Measurements from ENCODE around the gene HCFC1R1. TPM values are rescaled to one million over a fixed set of nuclear protein-coding genes. Genes with fewer than 3 reads are reported as not detected.

HCFC1R1 gene
- total and polyA plus RNA-seq, 4 experiments from 2014 or later: 16.0 to 23.8 (median 18.2) TPM

DNA sequence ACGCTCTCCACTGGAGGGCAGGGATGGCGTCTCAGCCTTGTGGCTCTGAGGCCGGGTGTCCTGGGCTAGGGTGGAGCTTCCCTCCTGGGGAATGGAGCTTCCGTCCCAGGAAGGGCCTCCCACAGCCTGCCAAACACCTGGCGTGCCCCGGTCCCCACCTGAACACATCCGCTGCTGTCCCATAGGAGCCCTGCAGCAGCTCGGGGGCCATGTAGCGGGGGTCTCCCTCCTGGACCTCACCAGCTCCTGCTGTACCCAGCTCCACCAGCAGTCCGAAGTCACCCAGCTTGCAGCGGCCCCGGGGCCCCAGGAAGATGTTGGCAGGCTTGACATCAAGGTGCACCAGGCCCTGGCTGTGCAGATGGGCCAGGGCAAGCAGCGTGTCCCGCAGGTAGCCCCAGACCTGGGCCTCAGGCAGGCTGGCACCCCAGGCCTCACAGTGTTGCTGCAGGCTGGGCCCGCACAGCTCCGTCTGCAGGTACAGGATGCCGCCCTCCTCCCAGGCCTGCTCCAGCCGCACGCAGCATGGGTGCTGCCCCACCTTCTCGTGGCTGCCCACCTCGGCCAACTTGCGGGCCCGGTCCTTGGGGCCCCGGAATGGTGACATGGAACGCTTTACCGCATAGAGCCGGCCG lies 48.5 kb downstream of the HCFC1R1 start:
- H3K4me1 Mint-ChIP-seq: peaks cover 0 to 7% (median 3%) of the 10 kb centered on the region in 4 donors
- ChIA-PET POLR2A (ENCODE audit: partially characterized antibody) (interaction anchor here (0.5 to 1.0 kb wide), 2 partner anchors 10 to 76 kb away, joined by 3 read pairs; no protein-coding TSS in a partner anchor), CTCF (ENCODE audit: partially characterized antibody) (interaction anchor here (1.3 kb wide), 1 partner anchor 16 kb away, joined by 4 read pairs; no protein-coding TSS in a partner anchor)
- intact Hi-C loops (cut with micrococcal nuclease): no loop called here
- peaks cover 2% of the 10 kb centered on the region in 2 donors for H3K27me3 Mint-ChIP-seq
- H3K36me3 ChIP-seq (ENCODE audit: insufficient read depth, low read length): no peaks in the 10 kb centered on the region
- no peak overlapping the region for H3K27ac Mint-ChIP-seq
- H3K27ac ChIP-seq (ENCODE audit: low read depth, low read length): no peak overlapping the region
- H3K9me3 ChIP-seq (ENCODE audit: control insufficient read depth in 1 of 2, low read length in 2 of 2): no peaks in the 10 kb centered on the region
- peaks cover 0 to 2% (median 0%) of the 10 kb centered on the region in 8 donors for H3K9me3 Mint-ChIP-seq
- H3K36me3 Mint-ChIP-seq: no peaks in the 10 kb centered on the region
- H3K4me1 ChIP-seq (ENCODE audit: insufficient read depth, low read length): peaks cover 13% of the 10 kb centered on the region
- H3K27me3 ChIP-seq (ENCODE audit: insufficient read depth, low read length): no peaks in the 10 kb centered on the region
- no peak overlapping the region for H3K4me3 Mint-ChIP-seq
- H3K4me3 ChIP-seq (ENCODE audit: low read length in 2 of 2): no peak overlapping the region
- DNase-seq: no peak

DNA sequence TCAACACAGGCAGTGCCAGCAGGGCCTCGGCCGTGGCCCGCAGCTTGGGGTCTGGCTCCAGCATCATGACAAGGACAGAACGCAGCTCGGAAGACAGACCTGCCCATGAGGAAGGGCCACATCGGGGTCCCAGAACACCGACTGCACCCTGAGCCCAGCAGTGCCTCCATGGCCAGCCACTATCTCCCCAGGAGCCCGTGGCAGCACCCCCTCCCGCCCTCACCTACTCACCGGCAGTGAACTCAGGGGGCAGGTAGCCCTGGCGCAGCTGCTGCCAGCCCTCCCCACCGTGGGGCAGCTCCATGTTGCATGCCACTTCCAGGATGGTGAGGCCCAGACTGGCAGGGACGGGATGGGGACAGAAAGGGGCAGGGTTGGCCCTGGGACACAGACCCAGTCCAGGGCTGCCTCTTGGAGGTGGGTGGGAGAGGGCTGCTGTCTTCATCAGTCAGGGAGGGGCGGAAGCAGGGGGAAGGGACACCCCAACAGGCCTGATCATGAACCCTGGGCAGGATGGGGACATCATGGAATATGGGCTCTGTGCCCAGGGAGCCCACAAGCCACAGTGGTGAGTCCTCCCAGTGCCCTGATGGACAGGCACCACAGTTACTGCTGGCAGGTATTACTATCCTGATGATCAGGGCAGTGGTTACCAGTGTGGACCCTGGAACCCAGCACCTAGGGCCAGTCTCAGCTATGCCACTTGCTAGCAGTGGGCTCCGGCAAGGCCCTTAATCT lies 49.3 kb downstream of the HCFC1R1 start:
- DNase-seq: no peak
- no peaks in the 10 kb centered on the region for H3K9me3 ChIP-seq (ENCODE audit: control insufficient read depth in 1 of 2, low read length in 2 of 2)
- ChIA-PET CTCF (ENCODE audit: partially characterized antibody) (interaction anchor here (1.3 kb wide), 1 partner anchor 15 kb away, joined by 4 read pairs; no protein-coding TSS in a partner anchor), POLR2A (ENCODE audit: partially characterized antibody) (interaction anchor here (1.0 kb wide), 1 partner anchor 10 kb away, joined by 3 read pairs; no protein-coding TSS in a partner anchor)
- H3K27ac ChIP-seq (ENCODE audit: low read depth, low read length): no peak overlapping the region
- H3K27me3 ChIP-seq (ENCODE audit: insufficient read depth, low read length): no peaks in the 10 kb centered on the region
- intact Hi-C loops (cut with micrococcal nuclease): no loop called here
- peaks cover 0 to 7% (median 3%) of the 10 kb centered on the region in 4 donors for H3K4me1 Mint-ChIP-seq
- H3K4me3 Mint-ChIP-seq: peak overlapping the region in 1 of 8 donors; percentile 20
- H3K4me1 ChIP-seq (ENCODE audit: insufficient read depth, low read length): peaks cover 10% of the 10 kb centered on the region
- no peak overlapping the region for H3K27ac Mint-ChIP-seq
- no peaks in the 10 kb centered on the region for H3K36me3 ChIP-seq (ENCODE audit: insufficient read depth, low read length)
- H3K27me3 Mint-ChIP-seq: peaks cover 2% of the 10 kb centered on the region in 2 donors
- no peak overlapping the region for H3K4me3 ChIP-seq (ENCODE audit: low read length in 2 of 2)
- H3K9me3 Mint-ChIP-seq: peaks cover 0 to 2% (median 0%) of the 10 kb centered on the region in 8 donors
- H3K36me3 Mint-ChIP-seq: no peaks in the 10 kb centered on the region

DNA sequence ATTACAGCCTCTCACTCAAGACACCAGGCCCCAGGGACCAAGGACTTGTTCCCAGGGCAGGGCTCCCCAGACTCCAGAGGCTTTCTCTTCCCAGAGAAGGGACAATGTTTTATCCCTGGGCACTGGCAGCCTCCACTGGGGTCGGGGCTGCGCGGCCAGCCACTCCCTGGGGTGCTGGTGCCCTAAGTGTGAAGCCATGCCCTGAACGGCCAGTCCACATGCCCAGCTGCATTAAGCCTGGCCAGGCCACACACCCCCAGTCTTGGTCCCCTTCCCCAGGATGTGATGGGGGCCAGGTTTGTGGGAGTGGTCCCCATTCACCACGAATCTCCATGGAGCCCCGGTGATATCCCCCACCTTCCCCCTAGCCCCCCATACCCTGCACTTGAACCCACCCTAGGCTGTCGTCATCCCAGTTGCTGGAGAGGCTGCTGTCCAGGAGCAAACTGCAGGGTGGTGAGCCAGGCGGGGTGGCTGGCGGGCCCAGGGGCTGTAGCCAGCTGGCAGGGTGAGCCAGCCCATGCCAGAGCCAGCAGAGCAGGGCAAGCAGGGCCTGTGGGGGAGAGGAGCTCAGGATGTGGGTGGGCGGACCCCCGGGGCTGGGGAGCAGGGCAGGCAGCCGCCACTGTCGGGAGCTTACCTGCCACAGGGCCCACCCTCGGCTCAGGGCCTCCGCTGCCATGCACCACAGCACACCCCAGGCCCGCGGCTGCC lies 50.0 kb downstream of the HCFC1R1 start:
- Mint-ChIP-seq H3K27ac (no peak overlapping the region), H3K4me3 (peak overlapping the region in 1 of 8 donors; percentile 20), H3K4me1 (peaks cover 0 to 9% (median 5%) of the 10 kb centered on the region in 4 donors), H3K27me3 (peaks cover 2% of the 10 kb centered on the region in 2 donors), H3K9me3 (peaks cover 0 to 2% (median 0%) of the 10 kb centered on the region in 8 donors), H3K36me3 (no peaks in the 10 kb centered on the region)
- POLR2A ChIA-PET (ENCODE audit: partially characterized antibody): no interaction called here
- peaks cover 11% of the 10 kb centered on the region for H3K4me1 ChIP-seq (ENCODE audit: insufficient read depth, low read length)
- intact Hi-C loops (cut with micrococcal nuclease): no loop called here
- CTCF ChIA-PET (ENCODE audit: partially characterized antibody): no interaction called here
- H3K27me3 ChIP-seq (ENCODE audit: insufficient read depth, low read length): peaks cover under 1% of the 10 kb centered on the region
- no peak overlapping the region for H3K4me3 ChIP-seq (ENCODE audit: low read length in 2 of 2)
- no peaks in the 10 kb centered on the region for H3K9me3 ChIP-seq (ENCODE audit: control insufficient read depth in 1 of 2, low read length in 2 of 2)
- no peaks in the 10 kb centered on the region for H3K36me3 ChIP-seq (ENCODE audit: insufficient read depth, low read length)
- no peak for DNase-seq
- no peak overlapping the region for H3K27ac ChIP-seq (ENCODE audit: low read depth, low read length)

DNA sequence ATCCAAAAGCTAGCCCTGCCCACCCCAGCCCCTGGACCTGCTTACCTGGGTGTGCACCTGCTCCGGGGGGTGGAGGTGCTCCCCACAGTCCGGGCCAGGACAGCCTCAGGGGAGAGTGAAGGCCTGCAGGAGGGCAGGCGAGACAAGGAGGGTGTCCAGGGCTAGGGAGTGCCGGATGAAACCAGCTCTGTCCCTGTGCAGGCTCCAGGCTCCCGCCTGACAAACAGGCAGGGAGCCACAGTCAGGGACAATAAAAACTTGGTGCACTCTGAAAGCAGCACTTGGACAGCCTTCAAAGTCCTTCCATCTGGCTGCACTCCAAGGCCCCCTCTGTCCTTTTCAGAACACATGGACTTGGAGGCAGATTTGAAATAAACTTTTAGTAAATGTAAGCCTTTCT lies 50.6 kb downstream of the HCFC1R1 start:
- peaks cover 18% of the 10 kb centered on the region for H3K4me1 ChIP-seq (ENCODE audit: insufficient read depth, low read length)
- Mint-ChIP-seq H3K4me3 (no peak overlapping the region), H3K27ac (no peak overlapping the region), H3K27me3 (peaks cover 4 to 8% of the 10 kb centered on the region in 2 donors), H3K9me3 (peaks cover 0 to 2% (median 0%) of the 10 kb centered on the region in 8 donors), H3K4me1 (peaks cover 2 to 16% (median 11%) of the 10 kb centered on the region in 4 donors), H3K36me3 (no peaks in the 10 kb centered on the region)
- no peaks in the 10 kb centered on the region for H3K36me3 ChIP-seq (ENCODE audit: insufficient read depth, low read length)
- no peak overlapping the region for H3K4me3 ChIP-seq (ENCODE audit: low read length in 2 of 2)
- intact Hi-C loops (cut with micrococcal nuclease): no loop called here
- CTCF ChIA-PET (ENCODE audit: partially characterized antibody): no interaction called here
- no peak overlapping the region for H3K27ac ChIP-seq (ENCODE audit: low read depth, low read length)
- H3K27me3 ChIP-seq (ENCODE audit: insufficient read depth, low read length): peaks cover 7% of the 10 kb centered on the region
- DNase-seq: no peak
- POLR2A ChIA-PET (ENCODE audit: partially characterized antibody): no interaction called here
- H3K9me3 ChIP-seq (ENCODE audit: control insufficient read depth in 1 of 2, low read length in 2 of 2): no peaks in the 10 kb centered on the region

Other genes starting within 250 kb of the HCFC1R1 start
- 10 to 100 TPM; 83.0 to 86.8 TPM for gene ELOB, start 246.7 kb downstream of the HCFC1R1 start, total RNA-seq
- 100 to 1,000 TPM; 268 to 270 TPM for gene ELOB, start 246.7 kb downstream of the HCFC1R1 start, polyA plus RNA-seq
- not detected for gene PRSS33, start 236.4 kb downstream of the HCFC1R1 start, total RNA-seq
- gene PRSS33, start 236.4 kb downstream of the HCFC1R1 start, polyA plus RNA-seq: not detected
- gene PRSS41, start 225.5 kb downstream of the HCFC1R1 start, total RNA-seq: not detected
- gene PRSS41, start 225.5 kb downstream of the HCFC1R1 start, polyA plus RNA-seq: not detected
- 1 to 10 TPM in 1 of 2 experiments, under 1 TPM in 1; 0.96 to 2.6 TPM for gene PRSS21, start 206.7 kb downstream of the HCFC1R1 start, total RNA-seq
- gene PRSS21, start 206.7 kb downstream of the HCFC1R1 start, polyA plus RNA-seq: 10 to 100 TPM in 1 of 2 donors, 1 to 10 TPM in 1; 6.2 to 11.5 TPM
- not detected for gene ZG16B, start 193.6 kb downstream of the HCFC1R1 start, total RNA-seq
- under 1 TPM in 1 of 2 donors, not detected in 1; 0.79 TPM for gene ZG16B, start 193.6 kb downstream of the HCFC1R1 start, polyA plus RNA-seq
- gene PRSS22, start 165.8 kb downstream of the HCFC1R1 start, total RNA-seq: under 1 TPM in 1 of 2 experiments, not detected in 1; 0.39 TPM
- gene PRSS22, start 165.8 kb downstream of the HCFC1R1 start, polyA plus RNA-seq: under 1 TPM in 1 of 2 donors, not detected in 1; 0.42 TPM
- gene FLYWCH2, start 140.7 kb downstream of the HCFC1R1 start, total RNA-seq: 10 to 100 TPM; 24.1 to 27.1 TPM
- gene FLYWCH2, start 140.7 kb downstream of the HCFC1R1 start, polyA plus RNA-seq: 10 to 100 TPM; 21.1 to 23.3 TPM
- 100 to 1,000 TPM; 121 to 123 TPM for gene FLYWCH1, start 112.0 kb downstream of the HCFC1R1 start, total RNA-seq
- gene FLYWCH1, start 112.0 kb downstream of the HCFC1R1 start, polyA plus RNA-seq: 10 to 100 TPM in 1 of 2 donors, 1 to 10 TPM in 1; 7.1 to 21.2 TPM
- not detected for gene KREMEN2, start 59.7 kb downstream of the HCFC1R1 start, total RNA-seq
- not detected for gene KREMEN2, start 59.7 kb downstream of the HCFC1R1 start, polyA plus RNA-seq
- gene PAQR4, start 54.6 kb downstream of the HCFC1R1 start, total RNA-seq: 1 to 10 TPM; 1.5 to 1.7 TPM
- gene PAQR4, start 54.6 kb downstream of the HCFC1R1 start, polyA plus RNA-seq: under 1 TPM; 0.77 to 0.81 TPM
- under 1 TPM in 1 of 2 experiments, not detected in 1; 0.79 TPM for gene PKMYT1, start 43.5 kb downstream of the HCFC1R1 start, total RNA-seq
- gene PKMYT1, start 43.5 kb downstream of the HCFC1R1 start, polyA plus RNA-seq: not detected
- not detected for gene CLDN9, start 11.0 kb downstream of the HCFC1R1 start, total RNA-seq
- gene CLDN9, start 11.0 kb downstream of the HCFC1R1 start, polyA plus RNA-seq: not detected
- not detected for gene CLDN6, start 5.8 kb downstream of the HCFC1R1 start, total RNA-seq
- gene CLDN6, start 5.8 kb downstream of the HCFC1R1 start, polyA plus RNA-seq: not detected
- gene TNFRSF12A, start 3.6 kb downstream of the HCFC1R1 start, total RNA-seq: 1 to 10 TPM in 1 of 2 experiments, under 1 TPM in 1; 0.73 to 1.0 TPM
- gene TNFRSF12A, start 3.6 kb downstream of the HCFC1R1 start, polyA plus RNA-seq: under 1 TPM; 0.33 to 0.44 TPM
- gene THOC6, start 93 bp upstream of the HCFC1R1 start, total RNA-seq: 10 to 100 TPM; 18.4 to 22.5 TPM
- gene THOC6, start 93 bp upstream of the HCFC1R1 start, polyA plus RNA-seq: 10 to 100 TPM; 41.4 to 48.8 TPM
- not detected for gene BICDL2, start 13.0 kb upstream of the HCFC1R1 start, total RNA-seq
- gene BICDL2, start 13.0 kb upstream of the HCFC1R1 start, polyA plus RNA-seq: not detected
- 1 to 10 TPM; 2.9 to 3.0 TPM for gene MMP25, start 22.6 kb upstream of the HCFC1R1 start, total RNA-seq
- gene MMP25, start 22.6 kb upstream of the HCFC1R1 start, polyA plus RNA-seq: under 1 TPM; 0.52 to 0.91 TPM
- gene IL32, start 41.7 kb upstream of the HCFC1R1 start, total RNA-seq: 100 to 1,000 TPM; 752 to 810 TPM
- gene IL32, start 41.7 kb upstream of the HCFC1R1 start, polyA plus RNA-seq: 1,000 to 10,000 TPM; 3,111 to 3,174 TPM
- gene ZSCAN10, start 75.4 kb upstream of the HCFC1R1 start, total RNA-seq: under 1 TPM in 1 of 2 experiments, not detected in 1; 0.15 TPM
- gene ZSCAN10, start 75.4 kb upstream of the HCFC1R1 start, polyA plus RNA-seq: not detected
- not detected for gene ZNF205, start 88.6 kb upstream of the HCFC1R1 start, total RNA-seq
- gene ZNF205, start 88.6 kb upstream of the HCFC1R1 start, polyA plus RNA-seq: under 1 TPM in 1 of 2 donors, not detected in 1; 0.20 TPM
- 10 to 100 TPM; 14.1 to 14.5 TPM for gene ZNF213, start 111.1 kb upstream of the HCFC1R1 start, total RNA-seq
- gene ZNF213, start 111.1 kb upstream of the HCFC1R1 start, polyA plus RNA-seq: 1 to 10 TPM in 1 of 2 donors, under 1 TPM in 1; 0.67 to 3.2 TPM
- gene OR1F1, start 164.3 kb upstream of the HCFC1R1 start, total RNA-seq: under 1 TPM; 0.49 to 0.97 TPM
- gene OR1F1, start 164.3 kb upstream of the HCFC1R1 start, polyA plus RNA-seq: not detected
- 10 to 100 TPM; 27.7 to 29.2 TPM for gene ZNF200, start 211.2 kb upstream of the HCFC1R1 start, total RNA-seq
- 10 to 100 TPM in 1 of 2 donors, 1 to 10 TPM in 1; 6.7 to 11.6 TPM for gene ZNF200, start 211.2 kb upstream of the HCFC1R1 start, polyA plus RNA-seq
- gene MEFV, start 232.7 kb upstream of the HCFC1R1 start, total RNA-seq: under 1 TPM; 0.35 to 0.42 TPM
- under 1 TPM in 1 of 2 donors, not detected in 1; 0.05 TPM for gene MEFV, start 232.7 kb upstream of the HCFC1R1 start, polyA plus RNA-seq

Data from CD4-positive, alpha-beta memory T cell (primary cell).